HG03575 (cell line): Measurements from ENCODE around the gene TIAM1.

Source experiments
- ATAC-seq: cut with Tn5 transposase; IDR thresholded peaks from one replicate; pipeline ENCODE4 v1.9.1; 2021; ENCODE audit not compliant: unreplicated experiment, insufficient number of reproducible peaks, low FRiP score; ENCODE audit errors: extremely low read depth

TIAM1 gene

DNA sequence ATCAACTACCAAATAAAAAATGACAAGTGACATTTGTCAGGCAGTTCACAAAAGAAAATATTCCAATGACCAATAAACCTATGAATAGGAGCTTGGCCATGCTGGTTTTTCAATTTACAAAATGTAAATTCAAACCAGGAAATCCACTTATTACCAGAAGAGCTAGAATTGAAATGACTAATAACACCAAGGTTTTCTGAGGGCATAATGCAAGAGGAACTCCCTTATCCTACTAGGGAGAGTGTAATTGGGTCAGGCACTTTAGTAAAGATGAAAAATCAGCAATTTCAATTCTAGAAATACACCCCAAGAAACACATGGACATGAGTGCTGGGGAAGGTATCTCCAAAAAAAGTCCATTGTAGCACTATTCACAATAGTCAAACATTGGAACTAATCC, 16.7 kb upstream of the TIAM1 start:
- no peak for ATAC-seq

DNA sequence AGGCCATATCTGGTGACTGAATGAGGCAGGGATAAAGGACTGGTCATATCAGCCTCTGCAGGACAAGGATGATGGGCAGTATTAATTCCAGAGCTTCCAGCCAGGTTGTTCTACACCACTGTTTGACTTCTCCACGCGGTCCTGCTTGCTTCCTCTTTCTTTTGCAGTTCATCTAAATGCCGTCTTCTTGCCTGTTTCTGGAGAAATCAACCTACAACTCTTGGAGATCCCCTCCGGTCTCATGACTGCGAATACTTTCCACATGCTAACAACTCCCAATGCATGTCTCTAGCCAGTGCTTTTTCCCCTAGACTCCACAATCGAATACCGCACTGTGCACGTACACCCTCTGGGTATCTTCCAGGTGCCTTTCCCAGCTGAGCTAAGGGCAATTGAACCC, 14.1 kb upstream of the TIAM1 start:
- ATAC-seq, result no peak

DNA sequence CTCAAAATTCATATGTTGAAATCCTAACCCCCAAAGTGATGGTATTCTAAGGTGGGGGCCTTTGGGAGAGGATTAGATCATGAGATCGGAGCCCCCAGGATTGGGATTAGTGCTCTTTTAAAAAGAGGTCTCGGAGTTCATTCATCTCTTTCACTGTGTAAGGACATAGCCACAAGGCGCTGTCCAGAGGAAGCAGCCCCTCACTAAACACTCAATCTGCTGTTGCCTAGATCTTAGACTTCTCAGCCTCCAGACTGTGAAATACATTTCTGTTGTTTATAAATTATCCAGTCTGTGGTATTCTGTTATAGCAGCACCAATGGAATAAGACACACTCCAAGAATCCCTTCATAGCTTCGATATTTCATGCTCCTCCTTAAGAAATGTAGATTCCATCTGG, 12.4 kb upstream of the TIAM1 start:
- ATAC-seq, result no peak

DNA sequence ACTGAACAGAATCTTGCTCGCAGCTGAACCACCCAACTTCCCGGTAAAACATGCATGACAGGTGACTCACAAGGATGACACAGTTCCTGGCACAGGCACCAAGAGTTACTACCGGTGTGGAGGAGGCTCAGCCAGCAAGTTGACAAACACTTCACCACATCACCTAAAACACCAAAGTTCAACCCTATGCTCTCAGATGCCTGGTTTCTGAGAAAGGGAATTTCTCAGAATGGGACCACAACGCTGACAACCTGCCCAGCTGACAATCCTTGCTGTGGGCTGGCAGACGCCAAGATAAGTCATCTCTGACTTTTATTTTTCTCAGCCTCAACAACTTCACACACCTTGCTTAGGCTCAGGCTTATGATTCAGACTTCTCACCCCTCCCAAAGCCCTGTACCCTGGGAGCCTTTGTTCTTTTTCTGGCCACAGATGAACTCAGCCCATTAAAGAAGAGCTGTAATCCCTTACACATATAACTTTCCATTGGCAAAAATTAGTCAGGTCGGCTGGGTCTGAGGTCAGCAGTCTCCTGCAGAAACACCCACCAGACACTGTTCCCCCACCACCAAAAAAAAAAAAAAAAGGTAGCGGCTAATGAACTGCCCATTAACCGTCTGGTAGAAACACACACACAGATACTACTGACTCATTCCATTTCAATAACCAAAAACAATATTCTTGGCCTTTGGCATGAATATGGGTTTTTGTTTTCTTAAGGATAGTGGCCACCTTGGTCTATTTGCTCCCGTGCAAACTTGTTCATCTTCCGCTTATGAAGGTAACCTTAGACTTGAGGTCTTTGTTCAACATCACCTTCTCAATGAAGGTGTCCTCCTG, 10.8 kb upstream of the TIAM1 start:
- no peak for ATAC-seq

- no peak for ATAC-seq
Measured at GRCh38 chr21:31354122-31354521, 10.1 kb upstream of the TIAM1 start.

GRCh38 chr21:31352836-31353235, 8.8 kb upstream of the TIAM1 start:
- no peak for ATAC-seq

- ATAC-seq, result no peak
Measured at GRCh38 chr21:31351960-31352359, 7.9 kb upstream of the TIAM1 start.

DNA sequence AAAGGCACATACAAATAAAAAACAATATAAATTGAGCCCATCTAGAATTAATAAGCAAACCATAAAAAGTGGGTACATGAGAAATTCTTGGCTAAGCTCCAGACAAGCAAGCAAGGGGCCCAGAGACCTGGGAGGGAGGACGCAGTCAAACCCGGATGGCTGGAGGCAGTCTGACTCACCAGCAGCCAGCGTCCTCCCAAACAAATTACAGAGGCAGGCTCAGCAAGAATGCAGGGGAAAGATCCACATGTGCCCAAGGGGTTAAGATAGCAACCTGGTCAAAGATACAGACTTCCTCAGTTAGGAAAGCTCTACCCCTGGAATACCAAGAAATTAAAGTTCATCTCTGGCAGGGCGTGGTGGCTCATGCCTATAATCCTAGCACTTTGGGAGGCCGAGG, 7.4 kb upstream of the TIAM1 start:
- no peak for ATAC-seq

DNA sequence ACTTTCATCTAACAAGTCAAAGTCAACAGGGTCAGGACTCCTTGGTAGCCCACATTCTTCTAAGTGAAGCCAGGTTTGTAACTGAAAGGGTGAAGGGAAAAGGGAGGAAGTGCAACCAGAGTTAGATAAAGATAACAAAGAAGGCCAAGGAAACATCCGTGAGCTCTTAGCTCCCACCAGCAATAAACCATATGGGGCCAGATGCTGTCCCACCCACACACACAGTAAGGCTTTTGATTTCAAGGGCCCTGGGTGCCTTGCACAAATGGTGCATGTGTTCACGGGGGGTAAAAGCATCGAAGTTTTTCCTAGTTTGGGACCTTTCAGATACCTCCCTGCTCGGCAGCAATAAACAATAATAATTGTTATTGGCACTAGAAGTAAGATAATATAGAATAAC, 5.1 kb upstream of the TIAM1 start:
- no peak for ATAC-seq

- no peak for ATAC-seq
Measured at GRCh38 chr21:31348188-31348587, 4.1 kb upstream of the TIAM1 start.

DNA sequence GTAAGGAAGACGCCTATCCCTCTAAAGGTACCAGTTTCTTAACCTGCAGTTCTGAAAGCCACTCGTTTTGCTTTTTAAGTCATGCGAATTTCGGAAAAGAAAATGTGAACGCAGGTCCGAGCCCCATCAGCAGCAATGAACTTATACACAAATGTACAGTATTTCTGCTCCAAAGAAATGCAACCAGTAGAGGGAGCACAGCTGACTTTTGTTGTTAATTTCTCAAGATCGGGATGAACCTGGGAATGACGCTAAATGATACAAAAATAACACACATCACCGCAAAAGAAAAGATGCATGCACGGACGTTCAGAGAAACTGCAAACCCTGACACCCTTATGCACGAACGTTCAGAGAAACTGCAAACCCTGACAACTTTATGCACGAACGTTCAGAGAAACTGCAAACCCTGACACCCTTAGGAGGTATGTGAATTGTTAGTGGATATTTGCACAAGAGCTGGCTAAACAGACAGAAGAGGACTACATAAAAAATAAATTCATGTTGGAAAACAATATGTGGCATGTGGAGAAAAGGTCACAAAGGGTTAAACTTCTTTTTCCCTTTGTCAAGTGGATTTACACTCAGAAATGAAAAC, 3.5 kb upstream of the TIAM1 start:
- ATAC-seq, result no peak

GRCh38 chr21:31346256-31346821, 2.3 kb upstream of the TIAM1 start:
- ATAC-seq, result no peak

DNA sequence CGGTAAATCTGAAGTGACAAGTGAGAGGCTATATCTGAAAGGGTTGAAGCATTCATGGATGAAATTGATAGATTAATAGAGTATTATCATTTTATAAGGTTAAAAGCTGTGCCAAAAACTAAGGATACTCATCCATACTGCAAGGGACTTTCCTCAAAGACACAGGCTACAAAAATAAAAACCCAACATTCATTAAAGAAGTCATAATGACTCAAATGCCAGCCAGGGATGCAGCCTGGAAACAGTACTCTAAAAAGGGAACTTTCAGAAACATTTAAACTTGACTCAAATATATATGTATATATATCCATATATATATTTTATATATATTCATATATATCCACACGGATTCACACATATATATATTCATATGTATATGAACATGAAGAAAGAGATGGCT, 1.1 kb upstream of the TIAM1 start:
- ATAC-seq, result no peak

GRCh38 chr21:31343030-31343510, 991 bp downstream of the TIAM1 start:
- ATAC-seq, result no peak

GRCh38 chr21:31342348-31342747, 1.7 kb downstream of the TIAM1 start:
- no peak for ATAC-seq

GRCh38 chr21:31340942-31341487, 3.0 kb downstream of the TIAM1 start:
- no peak for ATAC-seq

GRCh38 chr21:31340514-31340913, 3.5 kb downstream of the TIAM1 start:
- no peak for ATAC-seq

DNA sequence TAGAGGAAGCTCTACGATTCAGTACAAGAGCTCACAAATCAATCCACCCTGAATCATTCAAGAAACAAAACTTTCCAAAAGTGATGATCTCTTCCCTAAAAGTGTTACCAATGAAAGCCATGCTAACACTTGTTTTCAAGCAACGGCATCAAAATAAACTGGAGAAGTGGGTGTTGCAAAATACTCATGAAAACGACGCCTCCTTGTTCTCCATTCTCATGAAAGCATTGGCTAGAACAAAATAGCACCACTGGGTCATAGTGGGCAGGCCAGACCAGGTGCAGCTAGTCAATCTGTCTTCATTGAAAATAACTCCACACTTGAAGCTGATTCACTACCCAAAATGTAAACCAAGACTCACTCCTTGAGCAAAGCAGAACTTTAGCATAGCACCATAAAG, 4.3 kb downstream of the TIAM1 start:
- no peak for ATAC-seq

GRCh38 chr21:31338908-31339368, 5.1 kb downstream of the TIAM1 start:
- ATAC-seq, result no peak
